ENCODE results near the gene TET3. TPM values are rescaled to one million over a fixed set of nuclear protein-coding genes. Genes with fewer than 3 reads are reported as not detected.

TET3 gene
- 1.5 and 2.9 TPM in 2 replicates for total RNA-seq (ENCODE audit: low replicate concordance)

GRCh38 chr2:73984203-73984921 is at the start of gene TET3:
TET3 (plus strand) TSS chr2:73984910; CDS start chr2:73986404, 1,494 bp downstream.

Other genes with a start within 250 kb of the TET3 start
- 9.6 and 20.8 TPM in 2 replicates for gene TPRKB, start 247.6 kb upstream of the TET3 start, total RNA-seq (ENCODE audit: low replicate concordance)
- gene DUSP11, start 204.8 kb upstream of the TET3 start, total RNA-seq (ENCODE audit: low replicate concordance) = 10.8 and 22.3 TPM in 2 replicates
- not detected in 2 replicates for gene C2orf78, start 200.7 kb upstream of the TET3 start, total RNA-seq (ENCODE audit: low replicate concordance)
- gene STAMBP, start 155.9 kb upstream of the TET3 start, total RNA-seq (ENCODE audit: low replicate concordance) = 16.4 and 21.3 TPM in 2 replicates
- gene ACTG2, start 91.9 kb upstream of the TET3 start, total RNA-seq (ENCODE audit: low replicate concordance) = 0.35 and 0.60 TPM in 2 replicates
- 18.3 and 54.3 TPM in 2 replicates for gene DGUOK, start 58.0 kb upstream of the TET3 start, total RNA-seq (ENCODE audit: low replicate concordance)
- gene BOLA3, start 163.0 kb downstream of the TET3 start, total RNA-seq (ENCODE audit: low replicate concordance) = 7.5 and 24.2 TPM in 2 replicates
- gene MOB1A, start 194.0 kb downstream of the TET3 start, total RNA-seq (ENCODE audit: low replicate concordance) = 35.5 and 53.9 TPM in 2 replicates
- gene MTHFD2, start 213.7 kb downstream of the TET3 start, total RNA-seq (ENCODE audit: low replicate concordance) = 67.0 and 313 TPM in 2 replicates

Measured in smooth muscle cell of the coronary artery (primary cell).